Esophagus muscularis mucosa (tissue), 4 donors: Measurements from ENCODE around the gene MPP3. TPM values are rescaled to one million over a fixed set of nuclear protein-coding genes. Genes with fewer than 3 reads are reported as not detected.
A peak's percentile ranks its signal among the peaks of the same experiment; 100 is the strongest.
"Not testable (repeated sequence)": the region's sequence is repeated elsewhere in the genome, so short reads cannot be mapped to it uniquely, and the experiment has no call there.

Source experiments
- DNase-seq: peaks from one replicate; pipeline ENCODE4 v3.0.0-alpha.2; 2017; ENCODE audit errors: extremely low spot score
- H3K27ac ChIP-seq, 4 donors: fragments of 200-600 bp; sonication (generic); replicated peaks in 1 of 4; 1 replicate in 3 of 4; 2 replicates in 1 of 4; pipeline ENCODE4 v1.5.1; 2016 to 2019; ENCODE audit warnings: mild to moderate bottlenecking in 1 of 4
- H3K27me3 ChIP-seq, 4 donors: fragments of 200-600 bp; sonication (generic); one replicate each; pipeline versions ENCODE4 v1.5.1 to v1.6.0; 2016 to 2019
- H3K36me3 ChIP-seq, 4 donors: fragments of 200-600 bp; sonication (generic); one replicate each; pipeline ENCODE4 v1.5.1; 2016 to 2019
- H3K4me1 ChIP-seq, 4 donors: fragments of 200-600 bp; sonication (generic); one replicate each; pipeline ENCODE4 v1.5.1; 2016 to 2019
- H3K4me3 ChIP-seq, 4 donors: fragments of 200-600 bp; sonication (generic); 1 replicate in 2 of 4; 2 replicates in 2 of 4; pipeline ENCODE4 v1.5.1; 2016 to 2019; ENCODE audit warnings: mild to moderate bottlenecking in 4 of 4, moderate library complexity in 1 of 4
- H3K9me3 ChIP-seq, 4 donors: fragments of 200-600 bp; sonication (generic); 1 replicate in 3 of 4; 2 replicates in 1 of 4; pipeline ENCODE4 v1.5.1; 2016 to 2019
- CTCF ChIP-seq, 3 experiments: fragments of 200-600 bp in 2 of 3; fragments of 450-650 bp in 1 of 3; sonication (generic) in 2 of 3; IDR thresholded peaks; one replicate each; pipeline ENCODE4 v1.5.1; 2017 to 2019; ENCODE audit warnings: antibody characterized with exemption in 3 of 3, mild to moderate bottlenecking in 2 of 3, moderate library complexity in 1 of 3
- EP300 ChIP-seq: sonication (generic); formaldehyde crosslinking; IDR thresholded peaks from one replicate; pipeline ENCODE4 v1.6.1; 2017; ENCODE audit warnings: antibody characterized with exemption
- POLR2A ChIP-seq: fragments of 450-650 bp; IDR thresholded peaks from one replicate; pipeline ENCODE4 v1.6.1; 2017; ENCODE audit warnings: antibody characterized with exemption, moderate library complexity, mild to moderate bottlenecking, low read depth
- POLR2AphosphoS5 ChIP-seq, 2 donors: sonication (generic); formaldehyde crosslinking; IDR thresholded peaks; one replicate each; pipeline ENCODE4 v1.6.1; 2017; ENCODE audit warnings: antibody characterized with exemption in 2 of 2
- WGBS: methylation state at CpG from one replicate; pipeline ENCODE4 v1.1.5; 2018; 5-methylcytosine and 5-hydroxymethylcytosine counted together
- intact Hi-C: fragments of 100-400 bp; cut with DNase I; formaldehyde crosslinking; loops from one replicate; pipeline ENCODE4 v1.15.1; 2023
- total RNA-seq, 4 donors: library from RNA; depleted of rRNA; stranded (reverse); fragments of >200 nt; gene quantifications; one replicate each; pipeline versions ENCODE4 v1.1.0 to v1.2.1, GENCODE V29; 2016

MPP3 gene
- total RNA-seq, 4 donors from 2014 or later = 5.0 to 9.9 (median 6.2) TPM

- Histone ChIP-seq H3K9me3 (no peaks in the 10 kb centered on the region), H3K4me3 (no peak overlapping the region), H3K27me3 (no peaks in the 10 kb centered on the region), H3K27ac (no peak overlapping the region), H3K36me3 (no peaks in the 10 kb centered on the region), H3K4me1 (peaks cover 5 to 44% (median 41%) of the 10 kb centered on the region in 4 donors)
- no peak for DNase-seq
- 100% methylated on average over 1 of the region's 5 CpGs for WGBS
- intact Hi-C loops = no loop called here
- no peak for TF ChIP-seq POLR2A
- TF ChIP-seq CTCF (IDR thresholded peaks at IDR 0.05) = no peak
- TF ChIP-seq POLR2AphosphoS5 (IDR thresholded peaks at IDR 0.05) = no peak
- TF ChIP-seq EP300 = no peak
These were observed 11.3 kb upstream of the MPP3 start for GRCh38 chr17:43844241-43844640.

DNA sequence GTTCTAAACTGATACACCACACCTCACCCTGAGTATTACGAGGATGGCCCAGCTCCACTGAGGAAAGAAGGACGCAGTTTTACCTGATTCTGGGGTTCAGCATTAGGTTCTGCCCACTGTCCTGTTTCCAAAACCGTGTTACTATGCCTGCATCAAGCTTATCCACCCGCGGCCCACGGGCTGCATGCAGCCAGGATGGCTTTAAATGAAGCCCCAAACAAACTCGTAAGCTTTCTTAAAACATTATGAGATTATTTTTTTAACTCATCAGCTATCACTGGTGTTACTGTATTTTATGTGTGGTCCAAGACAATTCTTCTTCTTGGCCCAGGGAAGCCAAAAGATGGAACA is 10.0 kb upstream of the MPP3 start:
- peaks cover 5 to 44% (median 41%) of the 10 kb centered on the region in 4 donors for H3K4me1 ChIP-seq
- no peak for DNase-seq
- 64% methylated on average over 7 of the region's 7 CpGs for WGBS
- H3K27me3 ChIP-seq = no peaks in the 10 kb centered on the region
- intact Hi-C loops = no loop called here
- H3K27ac ChIP-seq = no peak overlapping the region
- no peaks in the 10 kb centered on the region for H3K9me3 ChIP-seq
- no peak for TF ChIP-seq CTCF (IDR thresholded peaks at IDR 0.05)
- no peak for TF ChIP-seq EP300
- TF ChIP-seq POLR2AphosphoS5 (IDR thresholded peaks at IDR 0.05) = no peak
- no peak for TF ChIP-seq POLR2A
- no peaks in the 10 kb centered on the region for H3K36me3 ChIP-seq
- H3K4me3 ChIP-seq = no peak overlapping the region

GRCh38 chr17:43842091-43842974 is 9.4 kb upstream of the MPP3 start:
- WGBS = 71% methylated on average over 54 of the region's 54 CpGs
- H3K27me3 ChIP-seq, DNase-seq, H3K4me3 ChIP-seq, H3K36me3 ChIP-seq, H3K9me3 ChIP-seq, intact Hi-C loops, H3K27ac ChIP-seq: not testable (repeated sequence)
- peaks cover 5 to 44% (median 41%) of the 10 kb centered on the region in 4 donors for H3K4me1 ChIP-seq

GRCh38 chr17:43841282-43841681 is 8.3 kb upstream of the MPP3 start:
- H3K27ac ChIP-seq = peak overlapping the region in 1 of 4 donors; percentile 43
- 53% methylated on average over 4 of the region's 4 CpGs for WGBS
- H3K9me3 ChIP-seq = no peaks in the 10 kb centered on the region
- intact Hi-C loops = no loop called here
- TF ChIP-seq POLR2AphosphoS5 (IDR thresholded peaks at IDR 0.05) = no peak
- TF ChIP-seq CTCF (IDR thresholded peaks at IDR 0.05) = no peak
- TF ChIP-seq EP300 = no peak
- TF ChIP-seq POLR2A = no peak
- no peaks in the 10 kb centered on the region for H3K27me3 ChIP-seq
- no peak overlapping the region for H3K4me3 ChIP-seq
- H3K4me1 ChIP-seq = peaks cover 5 to 36% (median 31%) of the 10 kb centered on the region in 4 donors
- H3K36me3 ChIP-seq = no peaks in the 10 kb centered on the region
- no peak for DNase-seq

DNA sequence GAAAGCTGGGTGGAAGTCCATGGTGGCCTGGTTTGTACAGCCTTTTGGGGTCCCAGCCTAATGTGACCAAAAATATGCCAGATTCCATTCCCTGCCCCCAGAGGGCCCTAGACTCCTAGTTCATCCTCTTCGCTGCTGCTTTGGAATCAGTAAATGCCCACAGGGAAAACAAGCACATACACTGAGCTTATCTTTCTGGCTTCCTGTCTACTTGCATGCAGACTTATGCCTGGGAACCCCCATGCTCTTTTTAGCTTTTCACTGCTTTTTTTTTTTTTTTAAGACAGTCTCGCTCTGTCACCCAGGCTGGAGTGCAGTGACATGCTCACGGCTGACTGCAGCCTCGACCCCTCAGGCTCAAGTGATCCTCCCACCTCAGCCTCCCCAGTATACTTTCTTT is 7.9 kb upstream of the MPP3 start:
- intact Hi-C loops = no loop called here
- H3K4me3 ChIP-seq = no peak overlapping the region
- H3K4me1 ChIP-seq = peaks cover 2 to 31% (median 27%) of the 10 kb centered on the region in 4 donors
- H3K27me3 ChIP-seq = no peaks in the 10 kb centered on the region
- H3K36me3 ChIP-seq = no peaks in the 10 kb centered on the region
- WGBS = 84% methylated on average over 4 of the region's 4 CpGs
- H3K9me3 ChIP-seq = no peaks in the 10 kb centered on the region
- H3K27ac ChIP-seq = peak overlapping the region in 1 of 4 donors; percentile 29
- DNase-seq = no peak
- TF ChIP-seq CTCF (IDR thresholded peaks at IDR 0.05) (no peak), POLR2AphosphoS5 (IDR thresholded peaks at IDR 0.05) (no peak), POLR2A (no peak), EP300 (no peak)
